HG03135 (cell line): Measurements from ENCODE around the gene CTSS.
A peak's percentile ranks its signal among the peaks of the same experiment; 100 is the strongest.
"Not testable (repeated sequence)": the region's sequence is repeated elsewhere in the genome, so short reads cannot be mapped to it uniquely, and the experiment has no call there.

Source experiments
- ATAC-seq: cut with Tn5 transposase; IDR thresholded peaks from one replicate; pipeline ENCODE4 v1.9.1; 2021; ENCODE audit warnings: mild to moderate bottlenecking, moderate library complexity; ENCODE audit not compliant: unreplicated experiment

CTSS gene

GRCh38 chr1:150765296-150765976 lies at the start of gene CTSS:
CTSS (minus strand) TSS chr1:150765778; CDS start chr1:150764763, 1,015 bp downstream.
- ATAC-seq, result peak; percentile 79

GRCh38 chr1:150813028-150813707 lies 47.6 kb upstream of the CTSS start:
- no peak for ATAC-seq

- ATAC-seq, result no peak
These were observed 45.5 kb upstream of the CTSS start for GRCh38 chr1:150810958-150811659.

GRCh38 chr1:150809651-150810050 lies 44.1 kb upstream of the CTSS start:
- ATAC-seq, result no peak

GRCh38 chr1:150808846-150809245 lies 43.3 kb upstream of the CTSS start:
- no peak for ATAC-seq

- ATAC-seq, result no peak
These were observed 42.5 kb upstream of the CTSS start, which contains the start of gene CTSK for GRCh38 chr1:150808121-150808520. CTSK (minus strand) TSS chr1:150808260; CDS start chr1:150806805, 1,455 bp downstream.

- ATAC-seq, result no peak
These were observed 41.9 kb upstream of the CTSS start for GRCh38 chr1:150807249-150808023.

GRCh38 chr1:150805899-150806298 lies 40.3 kb upstream of the CTSS start:
- ATAC-seq, result no peak

- ATAC-seq, result no peak
These were observed 39.1 kb upstream of the CTSS start for GRCh38 chr1:150804671-150805070.

GRCh38 chr1:150799089-150799488 lies 33.5 kb upstream of the CTSS start:
- no peak for ATAC-seq

GRCh38 chr1:150798525-150798924 lies 32.9 kb upstream of the CTSS start:
- no peak for ATAC-seq

- no peak for ATAC-seq
These were observed 30.8 kb upstream of the CTSS start for GRCh38 chr1:150796374-150796773.

GRCh38 chr1:150793778-150794177 lies 28.2 kb upstream of the CTSS start:
- not testable (repeated sequence) for ATAC-seq

GRCh38 chr1:150793221-150793620 lies 27.6 kb upstream of the CTSS start:
- ATAC-seq, result no peak

GRCh38 chr1:150791585-150791984 lies 26.0 kb upstream of the CTSS start:
- no peak for ATAC-seq

GRCh38 chr1:150789396-150789795 lies 23.8 kb upstream of the CTSS start:
- no peak for ATAC-seq

GRCh38 chr1:150788946-150789345 lies 23.4 kb upstream of the CTSS start:
- ATAC-seq, result no peak

GRCh38 chr1:150787455-150787854 lies 21.9 kb upstream of the CTSS start:
- ATAC-seq, result no peak

GRCh38 chr1:150780510-150780909 lies 14.9 kb upstream of the CTSS start:
- no peak for ATAC-seq

- ATAC-seq, result no peak
These were observed 12.8 kb upstream of the CTSS start for GRCh38 chr1:150778409-150778808.

- ATAC-seq, result no peak
These were observed 12.0 kb upstream of the CTSS start for GRCh38 chr1:150777544-150777943.
